T1000 (cell line): ENCODE data around the gene GNGT1.

ENCODE experiments used
- DNase-seq: peaks from one replicate; lab custom pipeline; 2025; ENCODE audit warnings: mixed read lengths; lab: John Stamatoyannopoulos, UW

GNGT1 gene

DNA sequence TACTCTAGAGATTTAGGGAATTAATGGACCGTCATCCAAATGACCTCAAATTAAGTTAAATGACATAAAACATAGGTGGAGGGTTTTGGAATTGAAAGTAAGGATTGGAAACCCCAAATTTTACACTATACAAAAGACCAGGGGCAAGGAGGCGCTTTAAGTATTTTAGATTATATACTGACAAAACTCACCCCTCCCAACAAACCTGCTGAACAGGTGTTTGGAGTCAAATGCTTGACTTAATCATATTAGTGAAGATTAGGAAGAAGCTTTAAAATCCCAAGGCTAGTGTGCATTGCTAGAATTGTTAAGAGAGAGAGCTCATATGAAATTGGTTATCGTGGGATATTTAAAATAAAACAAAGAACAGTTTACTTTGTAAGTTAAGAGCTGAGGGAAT lies at the start of gene GNGT1:
Gene GNGT1 (plus strand): TSS at position 301 of the 400 bp plus-strand sequence. CDS start 180 bp downstream, outside the sequence.
- no peak for DNase-seq

GRCh38 chr7:93858857-93859256 lies 47.5 kb upstream of the GNGT1 start:
- no peak for DNase-seq

DNA sequence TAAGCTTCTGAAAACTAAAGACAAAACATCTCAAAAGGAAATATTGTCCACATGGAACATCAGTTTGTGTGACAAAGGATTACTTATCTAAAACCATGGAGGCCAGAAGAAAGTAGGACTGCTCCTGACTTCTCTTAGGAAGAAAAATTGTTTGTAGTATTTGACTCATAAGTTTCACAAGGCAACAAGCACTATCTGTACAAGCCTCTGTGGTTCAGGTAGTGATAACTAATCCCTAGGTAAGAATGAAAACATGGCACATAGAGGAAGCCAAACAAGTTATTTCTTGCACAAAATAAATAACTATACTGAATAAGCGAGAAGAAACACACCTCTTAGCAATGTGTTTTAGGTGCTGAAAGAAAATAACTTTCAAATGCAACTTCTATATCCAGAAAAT lies 46.1 kb upstream of the GNGT1 start:
- DNase-seq, result no peak

DNA sequence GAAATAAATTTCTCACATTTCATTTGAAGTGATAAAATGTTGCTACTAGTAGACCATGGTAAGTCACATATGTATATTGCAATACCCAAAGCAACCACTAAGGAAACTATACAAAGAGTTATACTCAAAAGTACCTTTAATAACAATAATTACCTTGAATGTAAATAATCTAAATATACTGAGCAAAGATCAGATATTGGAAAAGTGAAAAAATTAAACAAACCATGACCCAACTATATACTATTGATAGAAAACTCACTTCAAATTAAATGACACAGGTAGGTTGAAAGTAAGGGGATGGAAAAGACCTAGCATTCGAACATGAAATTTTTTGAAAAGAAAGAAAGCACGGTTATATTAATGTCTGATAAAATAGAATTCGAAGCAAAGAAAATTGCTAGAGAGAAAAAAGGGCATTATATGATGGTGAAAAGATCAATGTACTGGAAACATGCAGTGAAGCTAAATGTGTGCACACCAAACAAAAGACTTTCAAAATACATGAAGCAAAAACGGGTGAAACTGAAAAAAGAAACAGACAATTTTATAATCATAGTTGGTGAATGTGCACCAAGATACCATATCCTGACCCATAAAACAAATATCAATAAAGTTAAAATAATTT lies 44.9 kb upstream of the GNGT1 start:
- no peak for DNase-seq

GRCh38 chr7:93862651-93863050 lies 43.7 kb upstream of the GNGT1 start:
- no peak for DNase-seq

GRCh38 chr7:93866886-93867285 lies 39.5 kb upstream of the GNGT1 start:
- no peak for DNase-seq

DNA sequence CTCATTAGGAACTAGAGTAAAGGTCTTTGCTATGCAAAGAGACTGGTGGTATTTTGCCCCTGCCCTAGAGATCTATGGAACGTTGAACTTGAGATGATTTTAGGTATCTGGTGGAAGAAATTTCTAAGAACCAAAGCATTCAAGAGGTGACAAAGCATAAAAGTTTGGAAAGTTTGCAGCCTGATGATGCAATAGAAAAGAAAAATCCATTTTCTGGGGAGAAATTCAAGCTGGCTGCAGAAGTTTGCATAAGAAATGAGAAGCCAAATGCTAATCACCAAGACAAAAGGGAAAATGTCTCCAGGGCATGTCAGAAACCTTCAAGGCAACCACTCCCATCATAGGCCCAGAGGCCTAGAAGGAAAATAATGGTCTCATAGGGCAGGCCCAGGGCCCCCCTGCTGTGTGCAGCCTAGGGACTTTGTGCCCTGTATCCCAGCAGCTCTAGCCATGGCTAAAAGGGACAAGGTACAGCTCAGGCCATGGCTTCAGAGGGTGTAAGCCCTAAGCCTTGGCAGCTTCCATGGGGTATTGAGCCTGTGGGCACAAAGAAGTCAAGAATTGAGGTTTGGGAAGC lies 32.3 kb upstream of the GNGT1 start:
- no peak for DNase-seq

DNA sequence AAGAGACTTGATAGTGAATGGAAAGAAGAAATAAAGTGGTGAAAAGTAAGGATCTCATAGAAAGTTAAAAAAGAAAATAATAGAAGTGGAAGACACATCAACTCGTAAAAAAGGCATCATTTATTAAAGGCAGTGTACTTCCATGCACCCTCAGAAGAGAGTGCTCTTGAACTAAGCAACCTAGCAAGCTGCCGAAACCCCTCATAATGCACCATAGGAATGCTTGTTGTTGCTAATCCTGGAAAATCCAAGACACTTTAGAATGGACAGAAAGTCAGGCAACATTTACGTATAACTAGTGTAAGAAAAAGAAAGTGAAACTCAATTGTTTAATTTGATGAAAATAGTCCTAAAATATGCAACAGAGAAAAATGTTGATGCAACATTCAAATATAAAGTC lies 28.6 kb upstream of the GNGT1 start:
- DNase-seq, result no peak

DNA sequence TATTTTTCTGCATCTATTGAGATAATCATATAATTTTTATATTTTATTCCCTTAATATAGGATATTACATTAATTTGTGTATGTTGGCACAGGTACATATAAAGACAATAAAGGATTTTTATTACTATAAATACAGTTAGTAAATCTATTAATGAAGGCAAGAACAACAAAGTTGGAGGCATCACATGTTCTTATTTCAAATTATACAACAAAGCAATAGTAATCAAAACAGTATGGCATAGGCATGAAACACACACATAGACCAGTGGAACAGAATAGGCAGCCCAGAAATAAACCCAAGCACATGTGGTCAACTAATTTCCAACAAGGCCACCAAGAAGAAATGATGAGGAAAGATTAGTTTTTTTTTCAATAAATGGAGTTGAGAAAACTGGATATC lies 27.0 kb upstream of the GNGT1 start:
- DNase-seq, result no peak

- no peak for DNase-seq
These were observed 23.9 kb upstream of the GNGT1 start for GRCh38 chr7:93882468-93882867.

- DNase-seq, result no peak
These were observed 23.1 kb upstream of the GNGT1 start for GRCh38 chr7:93883078-93883916.

- DNase-seq, result no peak
These were observed 22.4 kb upstream of the GNGT1 start for GRCh38 chr7:93883917-93884345.

- DNase-seq, result no peak
These were observed 21.8 kb upstream of the GNGT1 start for GRCh38 chr7:93884541-93884940.

GRCh38 chr7:93889261-93889660 lies 17.1 kb upstream of the GNGT1 start:
- DNase-seq, result no peak

GRCh38 chr7:93890041-93890463 lies 16.3 kb upstream of the GNGT1 start:
- DNase-seq, result peak; percentile 13

- peak; percentile 60 for DNase-seq
These were observed 15.8 kb upstream of the GNGT1 start, which contains the start of gene TFPI2 for GRCh38 chr7:93890464-93891068. Gene TFPI2 (minus strand): TSS chr7:93890753. CDS start chr7:93890678, 75 bp downstream.

GRCh38 chr7:93894426-93894825 lies 11.9 kb upstream of the GNGT1 start:
- DNase-seq, result no peak

DNA sequence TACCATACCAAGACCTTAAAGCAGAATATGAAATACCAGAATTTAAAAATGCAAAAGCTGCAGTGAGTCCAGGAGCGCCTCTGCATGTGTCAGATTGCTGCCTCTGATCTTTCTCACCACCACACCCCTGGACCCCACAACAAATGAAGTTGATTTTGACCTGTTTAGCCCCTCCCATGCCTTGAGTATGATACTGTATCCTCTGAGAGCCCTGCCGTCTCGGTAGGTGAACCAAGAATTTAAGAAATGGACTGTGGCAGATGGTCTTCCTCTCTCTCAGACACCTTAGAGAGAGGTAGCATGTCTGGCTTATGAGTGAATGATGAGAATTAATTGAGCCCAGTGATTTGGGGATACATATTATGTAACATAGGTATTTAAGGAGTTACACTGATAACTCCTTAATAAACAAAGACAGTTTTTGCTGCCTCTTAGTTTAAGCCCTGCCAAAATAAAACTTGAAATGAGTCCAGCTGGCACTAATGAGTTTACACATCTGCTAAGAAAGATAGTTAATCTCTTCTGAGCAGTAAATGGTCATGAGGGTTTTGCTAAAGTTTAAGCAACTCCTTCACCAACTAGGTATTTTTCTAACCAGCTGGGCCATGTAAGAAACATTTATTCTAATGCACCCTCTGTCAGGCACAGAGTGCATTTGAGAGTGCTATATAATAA lies 11.3 kb upstream of the GNGT1 start:
- no peak for DNase-seq

DNA sequence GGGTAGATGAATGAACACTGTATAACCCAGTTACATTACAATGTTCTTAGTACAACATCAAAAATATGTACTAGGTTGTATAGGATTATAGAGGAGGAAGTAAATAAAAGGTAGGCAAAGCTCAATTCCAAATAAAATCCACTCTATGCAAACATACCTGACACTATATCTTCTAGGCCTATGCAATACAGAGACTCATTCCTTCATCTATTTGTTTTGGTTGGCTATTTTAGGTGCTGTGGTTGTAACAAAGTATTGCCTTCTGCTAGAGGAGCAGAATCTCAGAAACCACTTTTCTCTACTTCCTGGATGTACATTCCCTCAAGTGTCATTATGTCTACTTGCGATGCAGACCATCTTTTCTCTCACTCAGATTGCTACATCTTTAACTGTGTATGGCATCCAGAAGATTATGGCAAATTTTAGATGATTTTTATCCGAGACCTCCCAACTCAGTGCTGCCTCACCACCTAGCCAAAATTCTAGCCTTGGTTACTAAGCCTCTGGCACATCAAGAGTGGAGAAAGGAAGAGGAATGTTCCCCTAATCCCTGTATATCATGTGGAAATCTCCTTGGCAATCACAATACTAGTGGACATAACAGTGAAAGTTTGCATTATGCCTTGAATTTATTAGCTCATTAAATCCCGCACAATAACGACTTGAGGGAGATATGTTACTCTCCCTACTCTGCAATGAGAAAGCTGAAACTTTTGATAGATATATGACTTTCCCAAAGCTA lies 10.3 kb upstream of the GNGT1 start:
- no peak for DNase-seq

DNA sequence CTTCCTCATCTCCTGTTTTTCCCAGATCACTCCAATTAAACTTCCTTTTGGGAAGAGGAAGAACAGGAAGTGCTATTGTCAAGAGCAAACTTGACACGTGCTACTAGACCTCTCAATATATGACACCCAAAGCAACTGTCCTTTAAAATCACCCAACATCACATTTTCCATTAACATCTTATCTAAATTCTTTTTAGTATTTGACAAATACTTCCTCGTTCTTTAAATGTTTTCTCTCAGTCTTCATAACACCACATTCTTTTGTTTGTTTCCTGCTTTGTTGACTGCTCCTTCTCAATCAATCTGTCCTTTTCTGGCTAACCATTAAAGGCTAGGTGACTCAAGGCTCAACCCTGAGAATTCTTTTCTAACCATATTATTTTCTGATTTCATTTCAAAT lies 8.7 kb upstream of the GNGT1 start:
- DNase-seq, result no peak

DNA sequence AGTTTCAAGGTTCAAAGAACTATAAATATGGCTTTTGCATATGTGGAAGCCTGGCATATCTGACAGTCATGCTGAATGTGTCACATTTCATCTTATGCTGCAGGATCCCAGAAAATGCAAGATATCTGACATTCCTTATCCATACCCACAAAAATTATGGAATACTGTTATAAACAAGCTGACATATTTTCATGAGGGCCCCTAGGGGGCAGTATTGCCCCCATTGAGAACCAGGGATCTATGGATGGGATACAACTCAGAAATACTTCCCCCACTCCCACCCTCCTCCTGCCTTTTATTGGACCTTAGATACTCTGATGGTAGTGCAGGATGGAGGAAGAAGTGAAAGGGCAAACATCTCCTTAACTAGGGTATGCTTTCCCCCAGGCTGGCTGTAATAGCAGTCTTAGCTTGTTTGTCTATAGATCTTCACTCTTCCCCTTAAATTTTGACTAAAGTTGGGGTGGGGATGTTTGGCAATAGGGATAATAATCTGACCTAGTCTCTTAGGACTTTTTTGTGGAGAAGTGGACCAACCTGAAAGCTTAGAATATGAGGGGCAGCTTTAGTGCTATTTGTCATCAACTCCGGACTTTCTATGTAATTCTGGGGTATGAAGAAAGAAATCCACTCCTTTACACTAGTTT lies 3.5 kb upstream of the GNGT1 start:
- no peak for DNase-seq
